Mammary epithelial cell (primary cell): ENCODE results near the gene FOXS1.
A peak's percentile ranks its signal among the peaks of the same experiment; 100 is the strongest.

Experiments used
- CTCF ChIP-seq, 2 donors: IDR thresholded peaks in 1 of 2; conservative IDR thresholded peaks in 1 of 2; 2 replicates each; pipeline ENCODE4 v1.5.1; 2011 to 2012; ENCODE audit warnings: inconsistent platforms in 2 of 2, low read length in 2 of 2, mild to moderate bottlenecking in 2 of 2, control low read depth in 1 of 2, low read depth in 1 of 2; ENCODE audit not compliant: insufficient read depth in 1 of 2; ENCODE audit errors: extremely low read depth in 1 of 2
- EZH2 ChIP-seq: IDR thresholded peaks from 2 replicates; pipeline ENCODE4 v1.6.1; 2012; ENCODE audit warnings: low read length, inconsistent platforms, borderline replicate concordance

DNA sequence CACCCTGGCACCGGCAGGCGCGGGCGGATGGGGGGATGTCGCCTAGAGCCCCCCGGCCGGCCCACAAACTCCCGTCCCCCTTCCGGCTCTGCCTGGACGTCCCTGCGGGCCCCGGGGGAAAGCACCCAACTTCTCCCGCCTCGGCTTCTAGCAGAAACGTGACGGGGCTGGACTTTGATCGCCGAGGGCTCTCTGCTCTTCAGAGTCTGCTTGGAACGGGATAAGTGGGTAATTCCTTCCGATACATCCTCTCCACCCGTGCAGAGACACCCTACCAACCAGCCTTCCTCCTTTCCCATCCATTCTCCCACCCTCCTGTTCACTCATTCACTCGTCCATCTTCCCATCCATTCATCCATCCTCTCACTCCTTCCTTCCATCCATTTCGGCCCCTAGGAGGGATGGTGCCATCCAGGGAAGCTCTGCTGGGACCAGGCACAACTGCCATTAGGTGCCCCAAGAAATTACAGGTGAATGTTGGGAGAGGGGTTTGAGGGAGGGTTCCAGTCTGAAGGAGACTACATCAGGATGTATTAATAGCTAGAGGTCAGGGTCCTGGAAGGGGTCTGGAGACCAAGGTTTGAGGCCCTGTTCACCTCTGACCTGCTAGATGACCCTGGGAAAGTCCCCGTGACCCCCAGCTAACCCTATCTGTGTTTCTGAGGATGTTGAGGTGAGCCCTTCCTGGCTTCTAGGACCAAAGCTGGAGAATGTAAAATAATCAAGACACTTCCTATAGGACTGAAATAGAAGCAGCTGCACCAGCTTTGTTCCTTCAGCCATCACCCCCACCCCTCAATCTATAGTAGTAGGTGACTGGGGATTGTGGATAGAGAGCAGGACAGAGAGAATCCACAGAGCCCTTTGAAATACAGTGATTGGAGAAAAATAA is 25.6 kb upstream of the FOXS1 start:
- no peak for TF ChIP-seq CTCF (conservative IDR thresholded peaks at IDR 0.05 in 1 of 2, IDR thresholded peaks at IDR 0.05 in 1 of 2; ENCODE audit: extremely low read depth in 1 of 2, insufficient read depth in 1 of 2, low read depth in 1 of 2, low read length in 2 of 2)
- peak; percentile 100 for TF ChIP-seq EZH2
